Measurements from ENCODE around the gene ADAMTS8.

The ADAMTS8 gene, protein sequence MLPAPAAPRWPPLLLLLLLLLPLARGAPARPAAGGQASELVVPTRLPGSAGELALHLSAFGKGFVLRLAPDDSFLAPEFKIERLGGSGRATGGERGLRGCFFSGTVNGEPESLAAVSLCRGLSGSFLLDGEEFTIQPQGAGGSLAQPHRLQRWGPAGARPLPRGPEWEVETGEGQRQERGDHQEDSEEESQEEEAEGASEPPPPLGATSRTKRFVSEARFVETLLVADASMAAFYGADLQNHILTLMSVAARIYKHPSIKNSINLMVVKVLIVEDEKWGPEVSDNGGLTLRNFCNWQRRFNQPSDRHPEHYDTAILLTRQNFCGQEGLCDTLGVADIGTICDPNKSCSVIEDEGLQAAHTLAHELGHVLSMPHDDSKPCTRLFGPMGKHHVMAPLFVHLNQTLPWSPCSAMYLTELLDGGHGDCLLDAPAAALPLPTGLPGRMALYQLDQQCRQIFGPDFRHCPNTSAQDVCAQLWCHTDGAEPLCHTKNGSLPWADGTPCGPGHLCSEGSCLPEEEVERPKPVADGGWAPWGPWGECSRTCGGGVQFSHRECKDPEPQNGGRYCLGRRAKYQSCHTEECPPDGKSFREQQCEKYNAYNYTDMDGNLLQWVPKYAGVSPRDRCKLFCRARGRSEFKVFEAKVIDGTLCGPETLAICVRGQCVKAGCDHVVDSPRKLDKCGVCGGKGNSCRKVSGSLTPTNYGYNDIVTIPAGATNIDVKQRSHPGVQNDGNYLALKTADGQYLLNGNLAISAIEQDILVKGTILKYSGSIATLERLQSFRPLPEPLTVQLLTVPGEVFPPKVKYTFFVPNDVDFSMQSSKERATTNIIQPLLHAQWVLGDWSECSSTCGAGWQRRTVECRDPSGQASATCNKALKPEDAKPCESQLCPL

DNA sequence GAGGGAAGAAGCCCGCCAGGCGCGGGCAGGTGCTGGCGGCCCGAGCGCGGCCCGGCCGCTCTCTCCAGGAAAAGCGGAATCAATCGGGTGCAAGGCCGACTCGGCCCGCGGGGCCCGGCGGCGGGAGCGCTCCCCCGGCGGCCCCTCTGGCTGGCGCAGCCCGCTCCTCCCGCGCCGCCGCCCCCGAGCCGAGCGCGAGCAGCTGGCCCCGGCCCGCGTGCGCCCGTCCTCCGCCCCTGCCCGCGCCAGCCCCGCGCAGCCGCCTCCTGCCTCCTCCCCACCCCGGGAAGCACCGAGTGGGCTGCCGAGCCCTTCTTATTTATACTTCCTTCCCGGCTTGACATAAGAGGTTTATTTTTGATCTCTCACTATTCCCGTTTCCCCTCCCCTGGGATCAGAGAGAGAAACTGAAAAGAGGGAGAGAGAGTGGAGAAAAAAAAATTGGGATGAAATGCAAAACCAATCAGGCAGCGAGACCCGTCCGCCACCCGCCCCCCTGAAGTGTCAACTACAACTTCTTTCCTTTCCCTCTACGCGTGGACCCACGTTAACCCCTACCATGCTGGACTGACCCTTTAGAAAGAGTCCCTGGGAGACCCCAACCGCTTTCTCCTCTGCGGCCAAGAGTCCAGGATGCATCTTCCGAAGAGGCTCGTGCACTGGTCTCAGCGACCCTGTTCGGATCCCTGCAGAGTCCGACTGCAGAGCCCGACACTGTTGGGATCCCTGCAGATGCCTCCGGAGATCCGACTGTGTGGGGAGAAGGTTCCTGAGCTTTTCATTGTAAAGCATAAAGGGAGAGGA is at the start of gene ADAMTS8:
TSS of gene ADAMTS8 (minus strand) at position 294 of the 804 bp plus-strand sequence. CDS start 323 bp downstream, outside the sequence.
- no peak for DNase-seq

DNA sequence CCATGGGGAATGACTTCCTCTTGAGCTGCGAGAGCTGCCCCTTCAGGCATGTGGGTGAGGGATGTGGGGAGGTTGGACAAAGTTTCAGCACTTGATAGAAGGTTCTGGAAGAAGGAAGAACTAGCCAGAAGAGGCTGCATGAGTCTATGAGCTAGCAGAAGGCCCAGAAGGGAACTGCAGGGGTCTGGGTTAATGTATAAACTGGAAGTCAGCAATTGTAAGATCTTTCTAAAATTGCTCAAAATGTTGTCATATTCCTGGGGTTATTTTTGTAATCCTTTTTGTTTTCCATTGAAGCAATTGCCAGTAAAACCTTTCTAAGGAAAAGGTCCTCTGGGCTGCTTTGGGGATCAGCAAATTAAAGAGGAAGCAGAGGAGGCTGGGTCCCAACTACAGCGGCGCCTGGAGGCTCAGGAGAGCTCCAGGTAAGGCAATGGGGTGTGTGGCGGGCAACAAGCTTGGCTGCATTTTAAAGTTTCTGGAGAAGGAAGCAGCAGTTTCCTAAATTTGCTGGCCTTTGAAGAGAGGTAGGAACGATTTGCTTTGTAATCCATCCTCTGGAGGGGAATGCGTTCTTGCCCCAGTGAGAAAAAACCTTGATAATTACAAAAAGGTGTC is 49.3 kb upstream of the ADAMTS8 start:
- no peak for DNase-seq

DNA sequence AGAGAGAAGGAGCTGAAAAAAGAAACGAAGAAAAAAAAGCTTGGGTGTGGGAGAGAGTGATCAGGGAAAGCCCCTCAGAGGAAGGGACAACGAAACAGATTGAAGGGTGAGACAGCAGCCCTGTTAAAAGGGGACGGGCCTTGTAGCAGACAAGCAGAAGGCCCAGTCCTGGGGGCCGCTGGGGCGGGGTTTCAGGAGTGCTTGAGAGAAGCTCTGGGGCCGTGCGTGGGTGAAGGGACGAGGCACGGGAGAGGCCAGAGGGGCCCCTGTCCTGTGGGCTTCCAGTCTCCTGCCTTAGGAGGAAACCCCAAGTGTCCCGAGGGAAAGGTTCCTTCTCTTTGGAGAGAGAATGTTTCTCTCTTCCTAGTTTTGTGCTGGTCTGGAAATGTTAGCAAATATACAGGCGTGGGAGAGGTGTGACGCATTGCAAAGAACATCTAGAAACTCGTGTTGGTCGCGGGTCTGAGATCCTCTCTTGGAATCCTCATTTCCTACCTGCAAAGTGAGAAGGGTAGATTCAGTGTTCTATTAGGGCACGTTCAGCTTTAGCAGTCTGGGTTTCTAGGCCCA is 48.6 kb upstream of the ADAMTS8 start:
- no peak for DNase-seq

DNA sequence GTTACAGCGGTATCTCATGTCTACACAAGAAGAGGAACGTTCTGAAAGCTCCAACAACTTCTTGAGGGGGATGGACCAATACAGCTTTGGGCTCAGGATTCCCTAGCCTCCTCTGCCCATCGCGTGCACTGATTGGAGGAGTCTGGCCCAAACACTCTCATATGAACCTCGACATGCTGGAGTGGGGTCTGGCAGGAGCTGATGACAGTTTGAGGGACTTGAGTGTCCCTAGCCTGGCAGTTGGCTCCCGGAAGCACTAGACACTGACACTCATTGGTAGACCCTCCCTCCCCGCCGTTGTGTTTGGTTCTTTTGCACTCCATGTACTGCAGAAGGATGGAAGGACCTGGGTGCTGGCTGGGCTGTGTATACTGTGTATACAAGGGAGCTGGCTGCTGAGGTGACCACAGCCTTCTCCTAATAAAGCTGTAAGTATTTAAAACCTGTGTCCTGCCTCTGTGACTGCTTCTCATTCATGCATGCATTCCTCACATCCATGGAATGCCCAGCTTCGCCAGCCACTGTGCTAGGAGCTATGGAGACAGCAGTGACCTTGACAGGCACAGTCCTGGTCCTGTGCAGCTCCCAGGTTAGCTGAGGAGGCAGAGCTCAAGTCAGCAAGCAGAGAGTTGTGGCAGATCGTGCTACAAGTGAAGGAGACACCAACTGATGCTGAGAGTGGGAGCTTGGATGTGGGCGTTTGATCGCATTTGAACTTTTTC is 48.0 kb upstream of the ADAMTS8 start:
- DNase-seq = no peak

DNA sequence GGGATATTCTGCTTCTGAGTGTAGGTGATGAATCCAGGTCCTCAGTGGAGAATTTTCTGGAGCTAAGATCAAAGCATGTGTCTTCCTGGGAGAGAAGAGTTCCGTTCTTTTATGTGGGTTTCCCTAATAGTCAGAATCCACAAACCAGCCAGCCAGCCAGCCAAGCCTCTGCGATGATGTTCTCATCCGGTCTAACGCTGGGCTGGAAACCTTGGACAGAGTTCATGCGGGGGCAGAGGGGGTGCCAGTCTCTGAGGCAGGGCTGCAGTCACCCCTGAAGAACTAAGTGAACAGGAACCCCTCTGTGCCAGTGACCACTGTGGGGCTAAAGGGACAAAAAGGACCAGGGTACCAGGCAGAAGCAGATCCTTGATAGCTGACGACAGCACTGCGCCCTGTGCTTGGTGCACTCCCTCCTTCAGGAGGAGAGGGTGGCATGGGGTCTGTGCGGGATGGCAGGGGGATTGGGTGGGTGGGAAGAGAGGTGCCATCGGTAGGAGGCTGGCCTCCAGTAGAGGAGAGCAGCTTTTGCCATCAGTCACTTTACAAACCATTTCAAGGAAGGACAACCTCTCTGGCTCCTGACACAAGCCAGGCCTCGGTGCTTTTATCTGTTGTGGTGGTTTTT is 47.1 kb upstream of the ADAMTS8 start:
- no peak for DNase-seq

DNA sequence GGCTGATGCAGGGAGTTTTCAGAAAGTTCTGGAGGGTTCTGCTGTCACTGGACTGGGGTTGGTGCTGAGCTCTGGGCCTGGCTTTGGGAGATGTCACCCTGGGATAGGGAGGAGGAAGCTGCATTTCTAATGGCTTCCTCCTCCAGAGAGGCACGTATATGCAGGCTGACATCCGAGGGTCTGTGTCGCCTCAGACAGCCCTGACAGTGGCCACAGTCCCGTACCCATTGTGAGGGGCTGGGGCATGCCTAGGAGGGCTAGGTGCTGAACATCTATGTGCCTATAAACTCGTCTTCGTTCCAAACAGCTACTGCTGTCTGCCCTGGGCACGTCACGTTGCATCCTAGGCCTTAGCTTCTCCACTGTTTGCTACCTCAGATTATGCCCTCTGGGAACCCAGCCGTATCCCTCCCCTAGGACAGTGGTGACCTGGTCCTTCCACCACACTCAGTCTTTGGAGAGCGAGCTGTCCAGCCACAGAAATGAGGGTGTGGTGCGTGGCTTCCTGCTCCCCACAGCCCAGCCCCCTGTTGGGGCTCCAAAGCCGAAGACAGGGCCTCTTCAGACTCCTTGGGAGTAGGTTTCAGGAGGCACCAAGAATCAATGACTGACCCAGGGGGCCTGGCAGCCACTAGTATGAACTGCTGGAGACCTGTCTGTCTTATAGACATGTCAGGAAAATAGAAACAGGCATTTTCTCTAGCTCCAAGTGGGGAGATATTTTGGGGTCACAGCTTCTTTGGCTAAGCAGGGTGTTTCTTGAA is 46.4 kb upstream of the ADAMTS8 start:
- no peak for DNase-seq

DNA sequence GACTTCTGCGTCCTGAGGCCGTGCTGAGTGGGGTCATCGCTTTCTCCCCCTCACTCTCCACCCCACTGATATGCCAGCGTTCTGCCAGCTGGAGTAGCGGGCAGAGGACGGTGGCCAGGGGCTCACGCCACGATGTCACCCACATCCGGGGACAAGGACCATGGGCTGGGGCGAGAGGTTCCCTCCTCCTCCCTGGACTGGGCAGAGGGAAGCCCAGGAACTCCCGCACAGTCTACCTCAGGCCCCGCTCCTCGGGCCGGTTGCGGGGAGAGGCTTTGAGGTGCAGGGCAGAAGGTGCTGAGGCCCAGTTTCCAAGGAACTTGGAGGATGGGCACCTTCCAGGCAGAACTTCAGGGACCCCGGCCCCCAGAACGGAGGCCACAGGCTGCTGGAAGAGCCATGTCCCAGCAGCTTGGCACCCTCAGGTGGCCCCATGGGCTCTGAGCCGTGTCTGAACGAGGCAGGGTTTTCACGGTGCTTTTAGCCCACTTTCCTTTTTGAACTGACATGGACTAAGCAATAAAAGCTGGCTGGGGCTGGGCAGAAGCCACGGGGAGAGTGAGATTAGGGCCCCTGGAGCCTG is 45.5 kb upstream of the ADAMTS8 start:
- DNase-seq = no peak

DNA sequence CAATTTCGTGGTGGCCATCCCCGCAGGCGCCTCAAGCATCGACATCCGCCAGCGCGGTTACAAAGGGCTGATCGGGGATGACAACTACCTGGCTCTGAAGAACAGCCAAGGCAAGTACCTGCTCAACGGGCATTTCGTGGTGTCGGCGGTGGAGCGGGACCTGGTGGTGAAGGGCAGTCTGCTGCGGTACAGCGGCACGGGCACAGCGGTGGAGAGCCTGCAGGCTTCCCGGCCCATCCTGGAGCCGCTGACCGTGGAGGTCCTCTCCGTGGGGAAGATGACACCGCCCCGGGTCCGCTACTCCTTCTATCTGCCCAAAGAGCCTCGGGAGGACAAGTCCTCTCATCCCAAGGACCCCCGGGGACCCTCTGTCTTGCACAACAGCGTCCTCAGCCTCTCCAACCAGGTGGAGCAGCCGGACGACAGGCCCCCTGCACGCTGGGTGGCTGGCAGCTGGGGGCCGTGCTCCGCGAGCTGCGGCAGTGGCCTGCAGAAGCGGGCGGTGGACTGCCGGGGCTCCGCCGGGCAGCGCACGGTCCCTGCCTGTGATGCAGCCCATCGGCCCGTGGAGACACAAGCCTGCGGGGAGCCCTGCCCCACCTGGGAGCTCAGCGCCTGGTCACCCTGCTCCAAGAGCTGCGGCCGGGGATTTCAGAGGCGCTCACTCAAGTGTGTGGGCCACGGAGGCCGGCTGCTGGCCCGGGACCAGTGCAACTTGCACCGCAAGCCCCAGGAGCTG is 44.8 kb upstream of the ADAMTS8 start:
- DNase-seq = no peak

DNA sequence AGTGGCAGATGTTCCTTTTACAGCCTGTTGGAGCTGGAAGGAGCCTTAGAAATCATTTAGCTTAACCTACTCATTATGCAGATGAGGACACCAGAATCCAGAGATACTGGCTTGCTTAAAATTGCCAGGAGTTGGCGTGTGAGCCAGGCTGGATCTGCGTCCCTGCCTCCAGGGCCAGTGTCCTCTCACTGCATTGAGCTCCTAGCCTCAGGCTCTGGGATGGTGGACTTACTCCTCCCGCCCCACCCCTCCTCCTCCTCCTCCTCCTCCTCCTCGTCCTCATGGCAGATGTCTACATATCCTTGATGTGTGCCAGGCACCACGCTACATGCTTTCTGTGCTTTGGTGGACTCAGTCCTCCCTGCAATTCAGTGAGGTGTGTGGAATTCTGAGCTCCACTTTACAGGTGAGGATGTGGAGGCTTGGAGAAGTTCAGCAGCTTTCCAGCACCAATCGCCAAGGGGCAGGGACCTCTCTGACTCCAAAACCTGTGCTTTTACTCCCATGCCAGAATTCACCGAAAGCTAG is 44.1 kb upstream of the ADAMTS8 start:
- DNase-seq = no peak

DNA sequence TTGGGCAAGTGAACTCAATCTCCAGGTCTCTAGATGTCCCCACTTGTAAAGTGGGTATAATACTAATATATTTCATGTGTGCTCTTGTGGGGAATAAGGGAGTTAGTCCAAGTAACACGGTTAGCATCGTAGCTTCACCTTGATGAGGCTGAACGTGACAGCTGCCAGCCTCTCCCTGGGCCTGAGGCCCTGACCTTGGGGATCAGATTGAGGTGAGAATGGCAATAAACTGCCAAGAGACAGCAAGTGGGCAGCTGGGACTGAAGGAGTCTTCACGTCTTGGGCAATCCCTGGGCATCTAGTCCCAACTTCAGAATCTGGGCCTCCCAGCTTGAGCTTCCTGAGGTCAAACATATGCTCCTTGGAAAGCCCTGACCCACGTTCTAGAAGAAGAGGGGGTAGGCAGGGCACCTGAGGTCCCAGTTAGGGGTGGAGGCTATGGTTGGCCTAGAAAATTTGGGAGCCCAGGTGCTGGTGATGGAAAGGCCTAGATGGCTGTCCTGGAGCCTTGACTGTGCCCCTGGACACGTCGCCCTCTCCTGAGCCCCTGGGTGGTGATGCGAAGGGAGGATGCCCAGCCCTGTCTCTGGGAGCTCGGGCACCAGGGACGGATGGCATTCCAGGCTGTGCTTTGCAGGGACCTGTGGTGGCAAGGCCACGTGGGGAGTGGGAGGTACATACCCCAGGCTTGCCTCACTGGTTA is 43.5 kb upstream of the ADAMTS8 start:
- DNase-seq = no peak

DNA sequence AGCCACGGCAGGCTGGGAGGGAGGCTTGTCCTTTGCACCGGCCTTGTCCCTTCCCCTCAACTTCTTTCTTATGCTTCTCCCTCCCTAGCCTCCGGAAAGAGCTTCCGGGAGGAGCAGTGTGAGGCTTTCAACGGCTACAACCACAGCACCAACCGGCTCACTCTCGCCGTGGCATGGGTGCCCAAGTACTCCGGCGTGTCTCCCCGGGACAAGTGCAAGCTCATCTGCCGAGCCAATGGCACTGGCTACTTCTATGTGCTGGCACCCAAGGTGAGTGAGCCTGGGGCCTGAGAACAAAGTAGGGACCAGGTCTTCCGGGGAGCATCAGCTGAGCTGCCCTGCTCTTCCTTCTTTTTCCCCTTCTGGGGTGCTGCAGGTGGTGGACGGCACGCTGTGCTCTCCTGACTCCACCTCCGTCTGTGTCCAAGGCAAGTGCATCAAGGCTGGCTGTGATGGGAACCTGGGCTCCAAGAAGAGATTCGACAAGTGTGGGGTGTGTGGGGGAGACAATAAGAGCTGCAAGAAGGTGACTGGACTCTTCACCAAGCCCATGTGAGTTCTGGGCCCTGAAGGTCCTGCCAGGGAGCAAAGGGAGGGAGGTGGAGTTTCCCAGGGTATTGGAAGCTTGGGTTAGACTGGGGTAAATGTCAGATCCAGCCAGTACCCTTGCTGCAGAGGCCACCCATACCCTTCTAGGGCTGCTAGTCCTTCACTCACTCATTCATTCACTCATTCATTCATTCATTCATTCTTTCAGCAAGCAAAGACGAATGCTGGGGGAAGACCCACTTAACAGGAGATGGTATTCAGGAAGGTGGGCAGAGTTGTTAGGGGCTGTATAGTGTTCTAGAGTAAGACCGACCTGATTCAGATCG is 42.7 kb upstream of the ADAMTS8 start:
- no peak for DNase-seq

DNA sequence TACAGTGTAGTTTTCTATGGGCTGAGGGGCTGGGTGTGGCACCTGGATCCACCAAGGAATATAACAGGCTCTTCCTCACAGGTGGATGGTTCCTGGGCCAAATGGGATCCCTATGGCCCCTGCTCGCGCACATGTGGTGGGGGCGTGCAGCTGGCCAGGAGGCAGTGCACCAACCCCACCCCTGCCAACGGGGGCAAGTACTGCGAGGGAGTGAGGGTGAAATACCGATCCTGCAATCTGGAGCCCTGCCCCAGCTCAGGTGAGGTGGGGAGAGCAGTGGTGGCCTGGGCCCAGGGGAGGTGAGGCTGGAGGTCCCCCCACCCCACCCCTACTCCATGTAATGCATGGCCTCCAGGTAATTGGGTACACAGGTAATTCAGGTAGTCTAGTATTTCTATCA is 40.8 kb upstream of the ADAMTS8 start:
- DNase-seq = no peak

DNA sequence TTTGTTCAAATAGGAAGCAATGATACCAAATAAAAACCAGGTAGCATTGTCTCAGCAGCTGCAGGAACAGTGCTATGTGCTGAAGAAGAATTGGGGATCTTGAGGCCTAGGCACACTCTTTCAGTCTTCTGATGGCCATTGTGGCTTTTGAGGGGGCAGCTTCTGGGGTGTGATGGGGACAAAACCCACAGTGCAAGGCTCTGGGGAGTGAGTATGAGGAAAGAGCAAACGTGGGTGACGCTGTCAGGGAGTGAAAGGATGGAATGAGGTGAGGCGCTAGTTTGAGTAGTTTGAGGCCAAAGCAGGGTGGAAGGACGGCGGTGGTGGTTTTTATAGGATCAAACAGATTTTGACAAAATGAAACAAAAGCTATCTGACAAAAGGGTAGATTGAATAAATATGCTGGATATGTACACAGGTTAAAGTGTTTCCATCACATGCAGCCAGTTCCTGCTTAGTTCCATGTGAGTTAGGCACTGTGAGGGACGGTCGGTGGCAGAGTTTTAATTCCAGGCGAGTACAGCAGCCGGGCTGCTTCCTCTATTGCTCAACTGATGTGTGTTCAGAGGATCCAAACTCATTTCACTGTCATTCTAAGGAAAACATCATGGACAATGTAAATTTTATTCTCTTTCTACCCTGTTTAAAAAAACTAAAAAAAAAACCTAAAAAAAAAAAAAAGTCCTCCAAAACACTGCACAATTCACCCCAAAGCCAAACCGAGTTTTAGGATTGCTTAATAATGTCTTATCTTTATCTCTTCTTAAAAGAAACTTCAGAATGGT is 38.9 kb upstream of the ADAMTS8 start:
- DNase-seq = no peak

DNA sequence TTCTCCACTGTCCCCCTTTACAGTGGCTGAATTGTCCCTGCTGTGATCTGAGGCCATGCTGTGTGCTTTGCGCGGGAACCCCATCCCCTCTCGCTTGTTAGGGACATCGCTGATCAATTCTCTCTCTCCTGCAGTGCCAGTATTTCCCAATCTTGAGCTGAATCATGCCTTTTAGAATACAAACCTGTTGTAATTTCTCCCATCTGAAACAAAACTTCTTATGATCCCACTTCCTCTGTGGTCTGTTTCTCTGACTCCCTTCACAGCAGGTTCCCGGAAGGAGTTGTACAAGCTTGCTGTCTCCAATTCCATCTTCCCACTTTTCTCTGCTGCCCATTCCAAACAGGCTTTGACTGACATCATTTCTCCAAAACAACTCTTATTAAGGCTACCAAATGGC is 36.9 kb upstream of the ADAMTS8 start:
- DNase-seq = no peak

DNA sequence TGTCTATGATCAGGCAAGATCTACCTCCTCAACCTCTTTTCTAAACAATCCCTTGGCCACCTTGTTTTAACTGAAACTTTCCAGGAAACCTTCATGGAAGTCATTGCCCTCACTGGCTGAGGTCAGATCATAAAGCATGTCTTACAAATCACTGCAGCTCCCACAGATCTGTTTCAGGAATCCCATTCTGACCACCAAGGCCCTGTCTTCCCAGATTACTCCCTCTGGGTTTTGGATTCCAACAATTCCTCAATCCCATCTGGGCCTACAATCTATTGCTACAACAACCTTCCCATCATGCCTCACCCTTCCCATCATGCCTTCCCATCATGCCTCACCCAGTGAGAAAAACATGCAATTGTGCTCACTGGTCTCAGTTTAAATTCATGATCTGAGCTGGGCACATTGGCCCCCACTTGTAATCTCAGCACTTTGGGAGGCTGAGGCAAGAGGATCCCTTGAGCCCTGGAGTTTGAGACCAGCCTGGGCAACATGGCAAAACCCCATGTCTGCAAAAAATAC is 35.9 kb upstream of the ADAMTS8 start:
- no peak for DNase-seq

DNA sequence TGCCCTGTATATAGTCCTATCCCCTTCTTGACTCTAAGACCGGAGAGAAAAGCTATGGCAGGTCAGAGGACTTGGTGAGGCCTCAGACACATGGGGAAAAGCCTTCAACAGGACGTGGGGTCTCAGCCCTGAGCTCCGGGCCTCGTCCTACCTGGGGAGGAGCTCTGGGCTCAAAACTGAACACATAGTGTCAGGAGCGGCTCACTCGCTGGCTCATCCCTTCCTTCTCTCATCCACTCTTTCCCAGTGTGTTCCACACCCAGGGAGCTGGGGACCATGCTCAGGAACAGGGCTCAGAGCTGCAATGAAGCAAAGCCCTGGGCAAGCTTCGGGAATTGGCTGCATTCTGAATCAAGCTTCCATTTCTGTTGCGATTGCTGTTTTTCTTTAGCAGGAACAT is 34.5 kb upstream of the ADAMTS8 start:
- no peak for DNase-seq

Data from stimulated activated CD4-positive, alpha-beta T cell treated with anti-CD3 and anti-CD28 coated beads, Interleukin-4, amount 100 ng/mL, for 1 hour (primary cell).